Measurements from ENCODE around the gene SERPINA5.

- no peak for TF ChIP-seq EP300 (IDR thresholded peaks at IDR 0.05; ENCODE audit: borderline replicate concordance)
- TF ChIP-seq EGR1 (IDR thresholded peaks at IDR 0.05) = no peak
- no peak for TF ChIP-seq RAD21 (IDR thresholded peaks at IDR 0.05; ENCODE audit: low read depth)
- TF ChIP-seq CEBPB (IDR thresholded peaks at IDR 0.05) = no peak
- TF ChIP-seq, protein P1, sequence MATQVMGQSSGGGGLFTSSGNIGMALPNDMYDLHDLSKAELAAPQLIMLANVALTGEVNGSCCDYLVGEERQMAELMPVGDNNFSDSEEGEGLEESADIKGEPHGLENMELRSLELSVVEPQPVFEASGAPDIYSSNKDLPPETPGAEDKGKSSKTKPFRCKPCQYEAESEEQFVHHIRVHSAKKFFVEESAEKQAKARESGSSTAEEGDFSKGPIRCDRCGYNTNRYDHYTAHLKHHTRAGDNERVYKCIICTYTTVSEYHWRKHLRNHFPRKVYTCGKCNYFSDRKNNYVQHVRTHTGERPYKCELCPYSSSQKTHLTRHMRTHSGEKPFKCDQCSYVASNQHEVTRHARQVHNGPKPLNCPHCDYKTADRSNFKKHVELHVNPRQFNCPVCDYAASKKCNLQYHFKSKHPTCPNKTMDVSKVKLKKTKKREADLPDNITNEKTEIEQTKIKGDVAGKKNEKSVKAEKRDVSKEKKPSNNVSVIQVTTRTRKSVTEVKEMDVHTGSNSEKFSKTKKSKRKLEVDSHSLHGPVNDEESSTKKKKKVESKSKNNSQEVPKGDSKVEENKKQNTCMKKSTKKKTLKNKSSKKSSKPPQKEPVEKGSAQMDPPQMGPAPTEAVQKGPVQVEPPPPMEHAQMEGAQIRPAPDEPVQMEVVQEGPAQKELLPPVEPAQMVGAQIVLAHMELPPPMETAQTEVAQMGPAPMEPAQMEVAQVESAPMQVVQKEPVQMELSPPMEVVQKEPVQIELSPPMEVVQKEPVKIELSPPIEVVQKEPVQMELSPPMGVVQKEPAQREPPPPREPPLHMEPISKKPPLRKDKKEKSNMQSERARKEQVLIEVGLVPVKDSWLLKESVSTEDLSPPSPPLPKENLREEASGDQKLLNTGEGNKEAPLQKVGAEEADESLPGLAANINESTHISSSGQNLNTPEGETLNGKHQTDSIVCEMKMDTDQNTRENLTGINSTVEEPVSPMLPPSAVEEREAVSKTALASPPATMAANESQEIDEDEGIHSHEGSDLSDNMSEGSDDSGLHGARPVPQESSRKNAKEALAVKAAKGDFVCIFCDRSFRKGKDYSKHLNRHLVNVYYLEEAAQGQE (IDR thresholded peaks at IDR 0.05; ENCODE audit: low read depth) = no peak
- no peak for TF ChIP-seq TEAD4 (IDR thresholded peaks at IDR 0.05)
- TF ChIP-seq MAX (IDR thresholded peaks at IDR 0.05) = no peak
- TF ChIP-seq TAF1 (IDR thresholded peaks at IDR 0.05; ENCODE audit: low read depth) = no peak
- no peak for TF ChIP-seq ZBTB7A (IDR thresholded peaks at IDR 0.05; ENCODE audit: low read depth)
- no peak for TF ChIP-seq FOXM1 (IDR thresholded peaks at IDR 0.05; ENCODE audit: borderline replicate concordance, low read depth)
- no peak for TF ChIP-seq TCF12 (IDR thresholded peaks at IDR 0.05; ENCODE audit: low read depth)
- TF ChIP-seq YY1 (IDR thresholded peaks at IDR 0.05; ENCODE audit: low read depth) = no peak
- TF ChIP-seq CREB1 (IDR thresholded peaks at IDR 0.05; ENCODE audit: low read depth) = no peak
- TF ChIP-seq NFIC (IDR thresholded peaks at IDR 0.05) = no peak
These were observed 22.4 kb upstream of the SERPINA5 start for GRCh38 chr14:94558842-94559241.

Measured in Ishikawa (cell line).